HG03457 (cell line): Measurements from ENCODE around the gene TCF3.

ENCODE experiments used
- ATAC-seq: cut with Tn5 transposase; IDR thresholded peaks from one replicate; pipeline ENCODE4 v1.9.1; 2021; ENCODE audit warnings: moderate number of reproducible peaks; ENCODE audit not compliant: unreplicated experiment

Gene TCF3

GRCh38 chr19:1632462-1633268 lies 19.8 kb downstream of the TCF3 start:
- no peak for ATAC-seq

GRCh38 chr19:1631557-1632100 lies 20.8 kb downstream of the TCF3 start:
- ATAC-seq = no peak

GRCh38 chr19:1630811-1631210 lies 21.6 kb downstream of the TCF3 start:
- ATAC-seq = no peak

GRCh38 chr19:1630012-1630411 lies 22.4 kb downstream of the TCF3 start:
- no peak for ATAC-seq

- ATAC-seq = no peak
Measured at GRCh38 chr19:1629256-1629808, 23.1 kb downstream of the TCF3 start.

GRCh38 chr19:1627194-1627593 lies 25.2 kb downstream of the TCF3 start:
- ATAC-seq = no peak

GRCh38 chr19:1626417-1627010 lies 25.9 kb downstream of the TCF3 start:
- ATAC-seq = no peak

GRCh38 chr19:1624458-1624857 lies 28.0 kb downstream of the TCF3 start:
- ATAC-seq = no peak

GRCh38 chr19:1622541-1622940 lies 29.9 kb downstream of the TCF3 start:
- no peak for ATAC-seq

- no peak for ATAC-seq
Measured at GRCh38 chr19:1622007-1622406, 30.4 kb downstream of the TCF3 start.

GRCh38 chr19:1621574-1621973 lies 30.8 kb downstream of the TCF3 start:
- ATAC-seq = no peak

- no peak for ATAC-seq
Measured at GRCh38 chr19:1621021-1621420, 31.4 kb downstream of the TCF3 start.

GRCh38 chr19:1620502-1620901 lies 31.9 kb downstream of the TCF3 start:
- no peak for ATAC-seq

GRCh38 chr19:1619703-1620102 lies 32.7 kb downstream of the TCF3 start:
- no peak for ATAC-seq

- ATAC-seq = no peak
Measured at GRCh38 chr19:1619094-1619439, 33.3 kb downstream of the TCF3 start.

GRCh38 chr19:1618157-1619093 lies 34.0 kb downstream of the TCF3 start:
- no peak for ATAC-seq

- ATAC-seq = no peak
Measured at GRCh38 chr19:1616875-1617274, 35.5 kb downstream of the TCF3 start.

GRCh38 chr19:1616396-1616795 lies 36.0 kb downstream of the TCF3 start:
- ATAC-seq = no peak

GRCh38 chr19:1615156-1615765 lies 37.2 kb downstream of the TCF3 start:
- no peak for ATAC-seq

GRCh38 chr19:1613808-1614570 lies 38.4 kb downstream of the TCF3 start:
- ATAC-seq = no peak
